Epithelial cell of proximal tubule (primary cell): Measurements from ENCODE around the gene MICALL1. TPM values are rescaled to one million over a fixed set of nuclear protein-coding genes. Genes with fewer than 3 reads are reported as not detected.

Experiments
- DNase-seq: peaks from one replicate; pipeline ENCODE4 v3.0.0-alpha.2; 2011; ENCODE audit warnings: low read depth
- H3K4me3 ChIP-seq: 2 replicates; pipeline ENCODE4 v1.5.1; 2011; ENCODE audit warnings: low read depth, mild to moderate bottlenecking, low read length
- CTCF ChIP-seq: conservative IDR thresholded peaks from 2 replicates; pipeline ENCODE4 v1.5.1; 2012; ENCODE audit warnings: low read depth, mild to moderate bottlenecking, low read length
- total RNA-seq: library from RNA; depleted of rRNA; stranded (reverse); fragments of >200 nt; gene quantifications from 2 replicates; pipeline ENCODE4 v1.2.3, GENCODE V29; 2015

MICALL1 gene
- total RNA-seq, 1 donor from 2014 or later, result 74.8 TPM

DNA sequence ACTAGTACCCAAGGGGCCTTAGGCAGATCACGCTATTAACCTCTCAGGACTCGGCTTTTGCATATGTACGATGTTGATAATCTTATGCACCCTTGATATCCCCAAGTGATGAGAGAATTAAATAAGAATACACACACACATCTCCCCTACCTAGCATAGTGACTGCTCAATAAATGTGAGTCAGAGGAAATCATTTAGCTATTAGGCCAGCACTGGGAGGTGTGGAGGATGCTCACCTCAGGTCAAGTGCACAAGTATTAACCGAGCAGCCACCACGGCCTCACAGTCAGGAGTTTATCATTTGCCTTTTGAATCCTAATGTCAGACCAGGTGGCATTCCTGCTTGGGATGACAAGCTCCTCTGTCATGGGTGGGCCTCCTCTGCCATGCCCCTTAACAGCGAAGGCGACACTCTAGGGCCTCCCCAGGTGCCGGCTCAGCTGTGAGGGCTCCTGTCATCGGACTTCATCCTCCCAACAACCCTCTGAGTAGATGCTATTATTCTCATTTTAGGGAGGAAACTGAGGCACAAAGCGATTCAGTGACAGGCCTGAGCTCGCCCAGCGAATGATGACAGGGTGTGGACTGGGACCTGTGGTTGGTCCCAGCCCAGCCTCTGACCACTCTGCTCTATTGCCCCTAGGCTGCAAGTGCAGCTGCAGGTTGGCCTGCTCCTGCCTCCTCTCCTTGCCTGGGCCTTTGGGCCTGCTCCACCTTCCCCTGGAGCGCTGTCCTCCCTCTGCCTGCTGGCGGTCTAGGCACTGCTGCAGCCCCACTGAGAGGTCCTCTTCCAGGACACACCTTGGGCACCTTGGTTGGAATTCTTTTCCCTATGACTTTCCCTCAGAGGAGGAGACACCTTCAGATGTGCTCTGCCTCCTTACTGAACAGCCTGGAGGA, 83.3 kb downstream of the MICALL1 start:
- no peak overlapping the region for H3K4me3 ChIP-seq
- no peak for DNase-seq
- TF ChIP-seq CTCF, result no peak

GRCh38 chr22:37990301-37990700, 84.2 kb downstream of the MICALL1 start:
- no peak for DNase-seq
- TF ChIP-seq CTCF, result no peak
- H3K4me3 ChIP-seq, result no peak overlapping the region

DNA sequence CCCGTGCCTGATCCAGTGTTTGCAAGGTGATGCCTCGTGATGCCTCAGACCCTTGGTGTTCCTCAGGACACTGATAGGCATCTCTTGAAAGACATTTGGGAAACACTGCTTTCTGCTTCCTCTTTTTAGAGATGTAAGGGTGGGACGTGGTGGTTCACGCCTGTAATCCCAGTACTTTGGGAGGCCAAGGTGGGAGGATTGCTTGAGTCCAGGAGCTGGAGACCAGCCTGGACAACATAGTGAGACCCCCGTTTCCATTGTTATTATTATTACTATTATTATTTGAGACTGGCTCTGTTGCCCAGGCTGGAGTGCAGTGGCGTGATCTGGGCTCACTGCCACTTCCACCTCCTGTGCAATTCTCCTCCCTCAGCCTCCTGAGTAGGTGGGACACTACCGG, 84.8 kb downstream of the MICALL1 start:
- H3K4me3 ChIP-seq, result no peak overlapping the region
- DNase-seq, result no peak
- no peak for TF ChIP-seq CTCF

GRCh38 chr22:37991731-37992442, 85.8 kb downstream of the MICALL1 start:
- TF ChIP-seq CTCF, result no peak
- H3K4me3 ChIP-seq, result no peak overlapping the region
- DNase-seq, result no peak

Other genes with a start within 250 kb of the MICALL1 start
- gene PDXP, start 247.6 kb upstream of the MICALL1 start, total RNA-seq, result 21.0 and 42.3 TPM in 2 replicates
- 1,711 and 1,833 TPM in 2 replicates for gene LGALS1, start 230.7 kb upstream of the MICALL1 start, total RNA-seq
- 18.2 and 47.9 TPM in 2 replicates for gene NOL12, start 220.0 kb upstream of the MICALL1 start, total RNA-seq
- 75.1 and 82.2 TPM in 2 replicates for gene TRIOBP, start 209.2 kb upstream of the MICALL1 start, total RNA-seq
- 29.1 and 36.0 TPM in 2 replicates for gene GCAT, start 98.4 kb upstream of the MICALL1 start, total RNA-seq
- gene GALR3, start 82.9 kb upstream of the MICALL1 start, total RNA-seq, result not detected in 2 replicates
- 38.6 and 41.9 TPM in 2 replicates for gene ANKRD54, start 62.0 kb upstream of the MICALL1 start, total RNA-seq
- gene EIF3L, start 56.9 kb upstream of the MICALL1 start, total RNA-seq, result 333 and 418 TPM in 2 replicates
- not detected in 2 replicates for gene C22orf23, start 47.3 kb downstream of the MICALL1 start, total RNA-seq
- gene POLR2F, start 47.4 kb downstream of the MICALL1 start, total RNA-seq, result 136 and 147 TPM in 2 replicates
- not detected in 2 replicates for gene SOX10, start 78.3 kb downstream of the MICALL1 start, total RNA-seq
- 38.7 and 55.5 TPM in 2 replicates for gene PICK1, start 151.1 kb downstream of the MICALL1 start, total RNA-seq
- 0.06 and 0.65 TPM in 2 replicates for gene SLC16A8, start 177.9 kb downstream of the MICALL1 start, total RNA-seq
- 5.4 and 6.5 TPM in 2 replicates for gene BAIAP2L2, start 204.4 kb downstream of the MICALL1 start, total RNA-seq